SK-N-SH (cell line): ENCODE data around the gene MVD. TPM values are rescaled to one million over a fixed set of nuclear protein-coding genes. Genes with fewer than 3 reads are reported as not detected.

Experiments used
- CTCF ChIA-PET: fragments of 300-600, 350-600 bp; formaldehyde crosslinking; extraction: SDS; loops from one replicate; lab custom pipeline; 2021; lab: Yijun Ruan, JAX
- POLR2A ChIA-PET: fragments of 350-600 bp; sonication (Branson Sonifier 250); formaldehyde crosslinking; extraction: SDS; loops from one replicate; lab custom pipeline; 2020; ENCODE audit warnings: antibody characterized with exemption, inconsistent platforms; lab: Yijun Ruan, JAX
- DNase-seq: peaks from one replicate; pipeline ENCODE4 v3.0.0; 2012
- H2AFZ ChIP-seq: fragments of 200-600 bp; sonication (generic); 2 replicates; pipeline ENCODE4 v1.8.1; 2016; ENCODE audit warnings: antibody characterized with exemption, mild to moderate bottlenecking, low read depth
- H3F3A ChIP-seq: fragments of 200-600 bp; sonication (generic); replicated peaks from 2 replicates; pipeline ENCODE3; 2016; ENCODE audit warnings: antibody characterized with exemption, mild to moderate bottlenecking; ENCODE audit not compliant: insufficient read depth
- H3K27ac ChIP-seq, 2 experiments: fragments of 200-500 bp in 1 of 2; fragments of 200-600 bp in 1 of 2; sonication (Bioruptor generic) in 1 of 2; sonication (generic), shearing (Covaris generic) in 1 of 2; 2 replicates each; pipeline versions ENCODE4 v1.5.1 to v1.6.1; 2014 to 2016; ENCODE audit warnings: low read depth in 2 of 2, inconsistent platforms in 1 of 2, low read length in 1 of 2, mild to moderate bottlenecking in 1 of 2, mixed read lengths in 1 of 2
- H3K27me3 ChIP-seq: fragments of 200-600 bp; sonication (generic), shearing (Covaris generic); 2 replicates; pipeline ENCODE4 v1.6.1; 2016; ENCODE audit warnings: mixed run types; ENCODE audit not compliant: insufficient read depth
- H3K36me3 ChIP-seq, 2 experiments: fragments of 200-500 bp in 1 of 2; fragments of 200-600 bp in 1 of 2; sonication (Bioruptor generic) in 1 of 2; sonication (generic) in 1 of 2; replicated peaks in 1 of 2; 2 replicates each; pipeline versions ENCODE3 to v1.5.1; 2014 to 2016; ENCODE audit warnings: low read length in 1 of 2, mild to moderate bottlenecking in 1 of 2; ENCODE audit not compliant: insufficient read depth in 2 of 2, control insufficient read depth in 1 of 2
- H3K4me1 ChIP-seq, 2 experiments: fragments of 200-500 bp in 1 of 2; fragments of 200-600 bp in 1 of 2; sonication (Bioruptor generic) in 1 of 2; sonication (generic), shearing (Covaris generic) in 1 of 2; 2 replicates each; pipeline versions ENCODE4 v1.5.1 to v1.6.1; 2014 to 2016; ENCODE audit warnings: low read depth in 1 of 2, low read length in 1 of 2, mixed run types in 1 of 2; ENCODE audit not compliant: insufficient read depth in 2 of 2, control insufficient read depth in 1 of 2
- H3K4me2 ChIP-seq: fragments of 200-600 bp; sonication (generic), shearing (Covaris generic); 2 replicates; pipeline ENCODE4 v1.6.1; 2017; ENCODE audit warnings: mixed run types
- H3K4me3 ChIP-seq, 2 experiments: fragments of 200-500 bp in 1 of 2; fragments of 200-600 bp in 1 of 2; sonication (Bioruptor generic) in 1 of 2; sonication (generic), shearing (Covaris generic) in 1 of 2; 2 replicates each; pipeline versions ENCODE4 v1.5.1 to v1.8.1; 2014 to 2016; ENCODE audit warnings: low read depth in 2 of 2, inconsistent platforms in 1 of 2, low read length in 1 of 2, mild to moderate bottlenecking in 1 of 2, mixed read lengths in 1 of 2, moderate library complexity in 1 of 2
- H3K79me2 ChIP-seq: fragments of 200-600 bp; sonication (generic); 2 replicates; pipeline ENCODE4 v1.8.1; 2017; ENCODE audit warnings: mild to moderate bottlenecking; ENCODE audit not compliant: insufficient read depth
- H3K9ac ChIP-seq: fragments of 200-600 bp; sonication (generic); 2 replicates; pipeline ENCODE4 v1.6.1; 2017; ENCODE audit warnings: mixed run types
- H3K9me2 ChIP-seq: fragments of 200-600 bp; sonication (generic); 2 replicates; pipeline ENCODE4 v1.6.1; 2017; ENCODE audit warnings: mixed run types
- H3K9me3 ChIP-seq: fragments of 200-600 bp; sonication (generic); 2 replicates; pipeline ENCODE4 v1.6.1; 2017; ENCODE audit warnings: mixed run types, mild to moderate bottlenecking, moderate library complexity
- H4K20me1 ChIP-seq: fragments of 200-600 bp; sonication (generic); 2 replicates; pipeline ENCODE4 v1.6.1; 2017; ENCODE audit warnings: mild to moderate bottlenecking, mixed run types; ENCODE audit not compliant: insufficient read depth
- CHD2 ChIP-seq: fragments of 150-350 bp; IDR thresholded peaks from 2 replicates; pipeline ENCODE4 v1.6.1; 2018; ENCODE audit warnings: low read length; ENCODE audit not compliant: partially characterized antibody
- CTCF ChIP-seq: fragments of 200-600 bp; sonication (generic); IDR thresholded peaks from 2 replicates; pipeline ENCODE4 v1.6.1; 2017; ENCODE audit warnings: antibody characterized with exemption, mild to moderate bottlenecking, moderate library complexity
- EZH2phosphoT487 ChIP-seq: fragments of 200-600 bp; sonication (generic); IDR thresholded peaks from 2 replicates; pipeline ENCODE4 v1.6.1; 2017; ENCODE audit warnings: low read depth, mixed run types, mild to moderate bottlenecking, antibody characterized with exemption, moderate library complexity, borderline replicate concordance
- FOSL2 ChIP-seq: IDR thresholded peaks from 2 replicates; pipeline ENCODE4 v1.4.0; 2012; ENCODE audit warnings: low read depth, mild to moderate bottlenecking, moderate library complexity, borderline replicate concordance
- FOXJ3 ChIP-seq: sonication (generic); formaldehyde crosslinking; IDR thresholded peaks from 2 replicates; pipeline ENCODE4 v1.5.1; 2020; ENCODE audit warnings: mild to moderate bottlenecking, missing genetic modification reagents
- FOXM1 ChIP-seq: IDR thresholded peaks from 2 replicates; pipeline ENCODE4 v1.4.0; 2012; ENCODE audit warnings: low read depth, mild to moderate bottlenecking
- GABPA ChIP-seq: IDR thresholded peaks from 2 replicates; pipeline ENCODE4 v1.4.0; 2012; ENCODE audit warnings: low read depth, mild to moderate bottlenecking
- JUND ChIP-seq: IDR thresholded peaks from 2 replicates; pipeline ENCODE4 v1.4.0; 2012
- MXI1 ChIP-seq: IDR thresholded peaks from 2 replicates; pipeline ENCODE4 v1.6.1; 2012; ENCODE audit warnings: mild to moderate bottlenecking, low read depth, low read length, improper control_type of control experiment
- NFIC ChIP-seq: IDR thresholded peaks from 2 replicates; pipeline ENCODE4 v1.4.0; 2012; ENCODE audit warnings: borderline replicate concordance
- NRF1 ChIP-seq: IDR thresholded peaks from 2 replicates; pipeline ENCODE4 v1.6.1; 2012; ENCODE audit warnings: low read depth, mild to moderate bottlenecking, low read length
- POLR2AphosphoS5 ChIP-seq: IDR thresholded peaks from 2 replicates; pipeline ENCODE4 v1.6.1; 2012; ENCODE audit warnings: low read depth, low read length
- RAD21 ChIP-seq: IDR thresholded peaks from 2 replicates; pipeline ENCODE4 v1.6.1; 2012; ENCODE audit warnings: mild to moderate bottlenecking, low read length
- RCOR1 ChIP-seq: fragments of 150-350 bp; IDR thresholded peaks from 2 replicates; pipeline ENCODE4 v1.6.1; 2017; ENCODE audit warnings: antibody characterized with exemption, low read length
- REST ChIP-seq: IDR thresholded peaks from 2 replicates; pipeline ENCODE4 v1.6.1; 2012; ENCODE audit warnings: mild to moderate bottlenecking, low read depth, low read length, moderate library complexity
- TCF12 ChIP-seq: IDR thresholded peaks from 2 replicates; pipeline ENCODE4 v1.4.0; 2012
- TEAD4 ChIP-seq: IDR thresholded peaks from 2 replicates; pipeline ENCODE4 v1.4.0; 2012; ENCODE audit warnings: mild to moderate bottlenecking, borderline replicate concordance; ENCODE audit not compliant: insufficient read depth
- WGBS: methylation state at CpG from one replicate; pipeline ENCODE4 v1.1.6; 2017; ENCODE audit warnings: low lambda C conversion rate; 5-methylcytosine and 5-hydroxymethylcytosine counted together
- polyA plus RNA-seq, 3 experiments: library from polyadenylated mRNA; depleted of rRNA; stranded (reverse); fragments of >200 nt; gene quantifications; 2 replicates each; pipeline ENCODE4 v1.2.3, GENCODE V29; 2012

The MVD gene
- polyA plus RNA-seq, 1 of the 3 experiments (the other 2 are of a cell fraction): 15.7 TPM

GRCh38 chr16:88665570-88665969 is 2.7 kb upstream of the MVD start:
- Histone ChIP-seq H3K79me2 (peaks cover 6% of the 10 kb centered on the region), H3K9me2 (no peaks in the 10 kb centered on the region), H3K27me3 (no peaks in the 10 kb centered on the region), H3K27ac (no peak overlapping the region), H3K9ac (no peak overlapping the region), H3F3A (peaks cover 4% of the 10 kb centered on the region), H3K36me3 (peaks cover 0 to 3% of the 10 kb centered on the region in 2 experiments), H2AFZ (no peak overlapping the region), H3K4me3 (no peak overlapping the region), H3K4me2 (no peak overlapping the region), H3K9me3 (no peaks in the 10 kb centered on the region), H3K4me1 (peaks cover 0 to 5% of the 10 kb centered on the region in 2 experiments; a peak in 1 of 4 replicates), H4K20me1 (no peaks in the 10 kb centered on the region)
- ChIA-PET POLR2A (no interaction called here), CTCF (interaction anchor here (0.9 to 1.2 kb wide), 2 partner anchors 9 to 88 kb away, joined by 3 read pairs; no protein-coding TSS in a partner anchor)
- TF ChIP-seq POLR2AphosphoS5 (no peak), CHD2 (no peak), RAD21 (no peak), FOXJ3 (CRISPR knock-in tag) (no peak)
- WGBS: 95% methylated on average over 3 of the region's 3 CpGs
- DNase-seq: no peak

GRCh38 chr16:88665148-88665547 is 2.3 kb upstream of the MVD start:
- Histone ChIP-seq H3K36me3 (peaks cover 0 to 3% of the 10 kb centered on the region in 2 experiments), H2AFZ (no peak overlapping the region), H3K4me2 (no peak overlapping the region), H3K4me1 (peaks cover 0 to 5% of the 10 kb centered on the region in 2 experiments; a peak in 1 of 4 replicates), H3K4me3 (no peak overlapping the region), H3K9me2 (no peaks in the 10 kb centered on the region), H4K20me1 (no peaks in the 10 kb centered on the region), H3K9me3 (no peaks in the 10 kb centered on the region), H3K27me3 (no peaks in the 10 kb centered on the region), H3F3A (peaks cover 4% of the 10 kb centered on the region), H3K27ac (no peak overlapping the region), H3K79me2 (peaks cover 8% of the 10 kb centered on the region), H3K9ac (no peak overlapping the region)
- TF ChIP-seq FOXM1 (no peak), FOSL2 (no peak), MXI1 (no peak), POLR2AphosphoS5 (no peak), RCOR1 (no peak), NRF1 (no peak)
- ChIA-PET CTCF (interaction anchor here (0.9 to 1.2 kb wide), 2 partner anchors 8 to 89 kb away, joined by 3 read pairs; no protein-coding TSS in a partner anchor), POLR2A (no interaction called here)
- DNase-seq: no peak
- WGBS: 91% methylated on average over 4 of the region's 4 CpGs

GRCh38 chr16:88662222-88662842 is 559 bp downstream of the MVD start:
- POLR2A ChIA-PET: interaction anchor here (1.0 kb wide), 1 partner anchor 198 kb away, joined by 3 read pairs; no protein-coding TSS in a partner anchor
- Histone ChIP-seq H3K36me3 (no peaks in the 10 kb centered on the region), H3F3A (peaks cover 4% of the 10 kb centered on the region), H4K20me1 (no peaks in the 10 kb centered on the region), H3K4me1 (peaks cover 0 to 5% of the 10 kb centered on the region in 2 experiments; a peak in 1 of 4 replicates), H3K27me3 (no peaks in the 10 kb centered on the region), H3K4me3 (peak overlapping the region; percentile 82 to 92), H3K9me2 (no peaks in the 10 kb centered on the region), H3K4me2 (peak overlapping the region; percentile 99), H3K79me2 (peaks cover 11% of the 10 kb centered on the region), H2AFZ (peak overlapping the region; percentile 98), H3K9ac (peak overlapping the region; percentile 82), H3K9me3 (no peaks in the 10 kb centered on the region), H3K27ac (peak overlapping the region in 1 of 2 experiments; percentile 12; a peak in 1 of 4 replicates)
- 11% methylated on average over 8 of the region's 49 CpGs for WGBS
- DNase-seq: no peak
- CTCF ChIA-PET: interaction anchor here (0.7 to 1.4 kb wide), 3 partner anchors 12 to 103 kb away, joined by 3 to 6 read pairs (median 3); partner anchors contain the start of gene CYBA
- TF ChIP-seq JUND (no peak), REST (no peak), EZH2phosphoT487 (no peak), TEAD4 (no peak), FOSL2 (no peak), TCF12 (no peak), GABPA (no peak), CTCF (no peak), NRF1 (no peak), NFIC (no peak)
